Left renal pelvis (tissue), 4 donors: ENCODE measurements around the gene C6orf120. TPM values are rescaled to one million over a fixed set of nuclear protein-coding genes. Genes with fewer than 3 reads are reported as not detected.

Experiments
- DNase-seq, 4 donors: peaks; one replicate each; pipeline ENCODE4 v3.0.0-alpha.2; 2013; ENCODE audit warnings: low read depth in 4 of 4, low spot score in 3 of 4
- polyA plus RNA-seq, 4 donors: library from polyadenylated mRNA; unstranded; fragments of 120-200 nt; gene quantifications; one replicate each; pipeline ENCODE4 v1.2.1, GENCODE V29; 2013; ENCODE audit not compliant: insufficient read length in 4 of 4

C6orf120 gene
- polyA plus RNA-seq, 4 donors = 37.7 to 51.2 (median 43.0) TPM

DNA sequence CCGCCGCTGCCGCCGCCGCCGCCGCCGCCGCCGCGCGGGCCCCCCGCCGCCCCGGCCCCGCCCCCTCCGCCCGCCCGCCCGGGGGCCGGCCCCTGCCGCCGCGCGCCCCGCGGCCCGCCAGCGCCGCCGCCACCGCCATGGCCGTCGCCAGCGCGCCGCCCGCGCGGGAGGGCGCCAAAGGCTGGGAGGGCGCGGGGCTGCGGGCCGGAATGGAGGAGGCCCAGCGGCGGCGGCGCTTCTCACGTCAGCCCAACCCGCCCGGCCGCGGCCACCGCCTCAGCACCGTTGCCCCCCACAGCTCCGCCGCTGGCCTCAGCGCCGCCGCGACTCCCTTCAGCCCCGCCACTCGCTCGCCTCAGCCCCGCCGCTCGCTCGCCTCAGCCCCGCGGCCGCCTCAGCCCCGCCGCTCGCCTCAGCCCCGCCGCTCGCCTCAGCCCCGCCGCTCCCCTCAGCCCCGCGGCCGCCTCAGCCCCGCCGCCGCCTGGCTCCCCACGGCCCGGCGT lies 22.1 kb downstream of the C6orf120 start:
- DNase-seq = no peak

- peak in 1 of 4 donors; percentile 50 for DNase-seq
Measured at GRCh38 chr6:169724494-169725124, 22.7 kb downstream of the C6orf120 start, which contains the start of gene PHF10. Gene PHF10, minus strand, starts transcription at chr6:169724500. Its CDS starts 569 bp downstream, at chr6:169723931.

GRCh38 chr6:169725125-169726048 lies 23.5 kb downstream of the C6orf120 start:
- DNase-seq = peak in 2 of 4 donors; percentile 29 to 48

DNA sequence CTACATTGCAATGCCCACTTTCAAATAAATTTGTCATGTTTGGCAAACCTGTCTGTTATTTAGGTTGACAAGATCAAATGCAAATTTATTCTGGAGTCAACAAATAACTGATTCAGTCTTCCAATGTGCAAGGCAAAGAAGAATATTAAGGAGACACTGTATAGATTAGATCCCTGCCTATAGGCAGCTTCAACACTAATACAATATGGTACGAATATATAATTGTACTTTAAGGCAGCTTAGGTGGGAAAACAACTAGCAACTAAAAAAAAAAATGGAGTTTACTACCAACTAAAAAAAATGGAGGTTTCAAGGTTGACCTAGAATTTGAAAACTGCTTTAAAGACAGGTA lies 24.1 kb downstream of the C6orf120 start:
- DNase-seq = no peak

- DNase-seq = no peak
Measured at GRCh38 chr6:169726963-169727362, 25.0 kb downstream of the C6orf120 start.

- DNase-seq = no peak
Measured at GRCh38 chr6:169729961-169730360, 28.0 kb downstream of the C6orf120 start.

GRCh38 chr6:169738204-169738975 lies 36.5 kb downstream of the C6orf120 start:
- DNase-seq = no peak

GRCh38 chr6:169738976-169739529 lies 37.1 kb downstream of the C6orf120 start:
- DNase-seq = no peak

DNA sequence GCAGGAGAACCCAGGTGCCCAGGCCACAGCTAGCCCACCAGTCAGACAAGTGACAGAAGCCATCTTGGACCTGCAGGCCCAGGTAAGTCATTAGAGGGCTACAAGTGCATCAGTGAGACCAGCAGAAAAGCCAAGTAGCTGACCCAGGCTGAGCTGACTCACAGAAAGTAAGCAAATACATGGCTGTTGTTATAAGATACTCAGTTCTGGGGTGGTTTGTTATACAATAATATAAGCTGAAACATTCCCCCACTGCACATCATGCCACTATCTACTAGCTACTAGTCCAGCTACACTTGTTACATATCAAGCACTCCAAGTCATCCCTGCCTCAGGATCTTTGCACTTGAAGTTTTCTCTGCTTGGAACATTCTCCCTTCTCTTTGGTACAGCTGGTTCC lies 39.4 kb downstream of the C6orf120 start:
- DNase-seq = no peak

DNA sequence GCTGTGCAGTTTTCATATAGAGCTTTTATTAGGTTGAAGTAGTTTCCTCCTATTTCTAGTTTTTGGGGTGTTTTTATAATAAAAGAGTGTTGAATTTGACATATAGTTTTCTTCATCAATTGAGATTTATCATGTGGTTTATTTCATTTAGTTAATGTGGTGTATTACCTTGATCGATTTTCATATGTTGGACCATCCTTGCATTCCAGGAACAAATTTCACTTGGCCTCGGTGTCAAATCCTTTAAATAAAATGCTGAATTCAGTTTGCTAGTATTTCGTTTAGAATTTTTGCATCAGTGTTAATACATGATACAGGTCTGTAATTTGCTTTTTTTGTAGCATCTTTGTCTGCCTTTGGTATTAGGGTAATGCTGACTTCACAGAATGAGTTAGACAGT lies 43.5 kb downstream of the C6orf120 start:
- DNase-seq = no peak

GRCh38 chr6:169746556-169746955 lies 44.6 kb downstream of the C6orf120 start:
- no peak for DNase-seq

DNA sequence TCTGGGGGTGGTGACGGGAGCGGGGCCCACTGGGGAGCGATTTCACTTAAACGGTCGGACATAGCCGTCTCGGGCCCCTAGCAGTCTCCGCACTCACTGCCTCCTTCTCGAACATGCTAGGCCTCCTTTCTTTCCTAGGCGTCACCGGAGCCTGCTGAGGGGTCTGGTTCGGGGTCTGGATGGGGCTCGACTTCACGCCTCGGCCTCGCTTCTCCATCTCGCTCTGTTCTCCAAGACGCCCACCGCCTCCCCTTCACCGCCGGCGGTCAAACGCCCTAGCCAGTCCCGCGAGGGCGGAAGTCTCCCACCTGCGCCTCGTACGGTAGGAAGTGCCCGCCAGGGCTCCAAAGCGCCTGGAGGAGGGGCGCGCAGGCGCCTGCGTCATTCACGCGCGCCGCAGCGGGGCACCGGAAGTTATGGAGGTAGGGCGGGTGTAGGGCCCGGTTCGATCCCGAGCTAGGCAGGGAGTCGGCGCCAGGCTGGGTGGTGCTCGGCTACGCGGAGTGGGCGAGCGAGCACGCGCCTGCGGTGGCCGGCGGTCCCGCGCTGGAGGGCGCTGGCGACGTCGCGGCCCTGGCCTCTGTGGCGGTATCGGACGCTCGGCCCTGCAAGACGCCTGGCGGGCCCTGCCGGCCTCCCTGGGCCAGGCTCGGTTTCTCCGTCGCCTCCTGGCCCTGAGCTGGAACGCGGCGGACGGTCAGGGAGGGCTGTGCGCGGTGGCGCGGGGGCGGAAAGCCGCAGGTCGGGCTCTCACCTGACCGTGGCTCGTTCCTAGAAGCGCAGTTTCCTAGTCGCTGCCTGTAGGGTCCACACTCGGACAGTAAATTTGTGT lies 49.5 kb downstream of the C6orf120 start, which contains the start of the genes DYNLT2 and ERMARD:
Gene DYNLT2, minus strand, starts transcription at position 331 of the 832 bp plus-strand sequence. Its CDS starts 114 bp downstream, at position 217.
Gene ERMARD, plus strand, starts transcription at position 381 of the 832 bp plus-strand sequence. Its CDS starts 36 bp downstream, at position 417.
- DNase-seq = peak; percentile 85 to 94 (median 92)

GRCh38 chr6:169752074-169752623 lies 50.2 kb downstream of the C6orf120 start:
- DNase-seq = peak in 1 of 4 donors; percentile 33

Other genes starting within 250 kb of the C6orf120 start
- gene WDR27, start 97 bp upstream of the C6orf120 start, polyA plus RNA-seq = 10 to 100 TPM; 35.9 to 88.8 (median 59.5) TPM
- gene PHF10, start 22.4 kb downstream of the C6orf120 start, polyA plus RNA-seq = 100 to 1,000 TPM in 3 of 4 donors, 10 to 100 TPM in 1; 83.7 to 128 (median 116) TPM
- 10 to 100 TPM in 1 of 4 donors, 1 to 10 TPM in 3; 2.7 to 10.5 (median 8.7) TPM for gene DYNLT2, start 49.4 kb downstream of the C6orf120 start, polyA plus RNA-seq
- 10 to 100 TPM; 35.3 to 53.2 (median 41.7) TPM for gene ERMARD, start 49.5 kb downstream of the C6orf120 start, polyA plus RNA-seq